ENCODE data around the gene ZSCAN10.
"Not testable (repeated sequence)": the region's sequence is repeated elsewhere in the genome, so short reads cannot be mapped to it uniquely, and the experiment has no call there.

DNA sequence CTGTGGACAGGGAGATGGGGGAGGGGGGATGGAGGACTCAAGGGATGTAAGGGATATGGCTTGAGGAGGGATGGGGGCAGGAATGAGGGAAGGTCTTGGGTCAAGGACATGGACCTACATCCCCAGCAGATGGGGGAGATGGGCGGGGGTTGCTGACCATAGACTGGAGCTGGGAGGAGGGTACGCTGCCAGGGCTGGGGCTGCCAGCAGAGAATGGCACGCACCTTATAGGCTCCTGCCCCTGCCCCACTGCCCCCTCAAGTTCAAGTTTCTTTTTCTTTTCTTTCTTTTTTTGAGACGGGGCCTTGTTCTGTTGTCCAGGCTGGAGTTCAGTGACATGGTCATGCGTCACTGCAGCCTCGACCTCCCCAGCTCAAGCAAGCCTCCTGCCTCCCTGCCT, 23.1 kb downstream of the ZSCAN10 start:
- TF ChIP-seq, protein P1, sequence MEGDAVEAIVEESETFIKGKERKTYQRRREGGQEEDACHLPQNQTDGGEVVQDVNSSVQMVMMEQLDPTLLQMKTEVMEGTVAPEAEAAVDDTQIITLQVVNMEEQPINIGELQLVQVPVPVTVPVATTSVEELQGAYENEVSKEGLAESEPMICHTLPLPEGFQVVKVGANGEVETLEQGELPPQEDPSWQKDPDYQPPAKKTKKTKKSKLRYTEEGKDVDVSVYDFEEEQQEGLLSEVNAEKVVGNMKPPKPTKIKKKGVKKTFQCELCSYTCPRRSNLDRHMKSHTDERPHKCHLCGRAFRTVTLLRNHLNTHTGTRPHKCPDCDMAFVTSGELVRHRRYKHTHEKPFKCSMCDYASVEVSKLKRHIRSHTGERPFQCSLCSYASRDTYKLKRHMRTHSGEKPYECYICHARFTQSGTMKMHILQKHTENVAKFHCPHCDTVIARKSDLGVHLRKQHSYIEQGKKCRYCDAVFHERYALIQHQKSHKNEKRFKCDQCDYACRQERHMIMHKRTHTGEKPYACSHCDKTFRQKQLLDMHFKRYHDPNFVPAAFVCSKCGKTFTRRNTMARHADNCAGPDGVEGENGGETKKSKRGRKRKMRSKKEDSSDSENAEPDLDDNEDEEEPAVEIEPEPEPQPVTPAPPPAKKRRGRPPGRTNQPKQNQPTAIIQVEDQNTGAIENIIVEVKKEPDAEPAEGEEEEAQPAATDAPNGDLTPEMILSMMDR (conservative IDR thresholded peaks at IDR 0.05; ENCODE audit: low read depth, low read length), result not testable (repeated sequence)
- not testable (repeated sequence) for TF ChIP-seq EZH2 (IDR thresholded peaks at IDR 0.05; ENCODE audit: low read length, unreplicated experiment); EZH2phosphoT487 (IDR thresholded peaks at IDR 0.05; ENCODE audit: borderline replicate concordance, low read length)

Measured in PC-3 (cell line).